ENCODE data around the gene CD72.
"Not testable (repeated sequence)": the region's sequence is repeated elsewhere in the genome, so short reads cannot be mapped to it uniquely, and the experiment has no call there.

The CD72 gene

GRCh38 chr9:35615981-35616680 is 2.1 kb downstream of the CD72 start:
- DNase-seq = no peak

DNA sequence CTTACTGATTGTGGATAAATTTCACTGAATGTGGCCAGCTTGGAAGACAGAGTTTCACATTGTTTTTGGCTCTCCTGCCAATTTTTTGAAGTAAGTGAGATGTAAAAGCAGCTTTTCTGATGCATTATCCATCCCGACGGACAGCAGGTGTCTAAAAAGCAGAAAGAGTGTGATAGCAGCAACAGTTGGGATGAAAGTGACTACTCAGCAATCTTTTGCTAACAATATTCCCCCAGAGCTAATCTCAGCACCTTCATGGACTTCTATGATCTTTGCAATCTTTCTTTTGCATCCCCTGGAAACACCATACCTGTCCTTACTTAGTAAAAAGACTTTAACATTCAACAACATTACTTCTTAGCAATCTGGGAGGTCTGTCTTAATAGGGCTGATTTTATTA is 5.4 kb downstream of the CD72 start:
- no peak for DNase-seq

GRCh38 chr9:35612066-35612465 is 6.1 kb downstream of the CD72 start:
- not testable (repeated sequence) for DNase-seq

DNA sequence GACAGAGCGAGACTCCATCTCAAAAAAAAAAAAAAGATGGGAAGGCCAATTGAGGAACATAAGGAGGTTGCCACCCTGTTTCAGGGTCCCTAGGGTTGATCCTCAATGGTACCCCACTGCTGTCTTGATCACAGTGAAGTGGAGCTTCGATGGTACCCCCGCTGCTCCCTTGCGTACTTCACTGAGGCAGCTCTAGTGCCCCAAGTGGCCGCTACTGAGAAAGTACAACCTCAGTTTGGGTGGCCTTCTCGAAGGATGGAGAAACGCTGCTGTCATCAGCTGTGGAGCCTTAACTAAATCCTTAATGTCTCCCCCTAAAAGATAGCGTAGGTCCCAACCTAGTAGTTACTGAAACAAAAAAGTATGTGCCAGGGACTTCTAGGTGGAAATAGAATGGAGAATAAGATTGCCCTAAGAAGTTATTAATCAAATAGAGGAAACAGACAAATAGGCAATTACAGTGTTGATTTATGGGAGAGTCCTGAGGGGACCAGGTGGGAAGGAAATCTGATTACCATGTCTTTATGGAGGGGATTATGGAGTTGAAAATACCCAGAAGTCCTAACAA is 6.9 kb downstream of the CD72 start:
- no peak for DNase-seq

DNA sequence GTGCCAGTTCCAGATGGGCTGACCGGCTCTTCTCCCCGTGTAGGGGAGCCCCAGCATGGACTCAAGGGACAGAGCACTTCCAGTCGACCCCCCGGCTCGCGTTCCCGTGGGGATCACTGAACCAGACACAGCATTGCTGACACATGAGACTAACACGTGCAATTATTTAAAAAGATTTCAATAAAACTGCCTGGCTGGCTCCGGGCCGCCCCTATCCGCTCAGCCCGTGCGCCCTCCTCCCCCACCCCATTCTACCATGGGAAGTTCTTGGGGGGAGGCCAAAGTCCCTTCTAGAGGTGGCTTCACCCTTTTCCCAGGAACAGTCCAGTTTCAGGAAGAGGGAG is 8.4 kb downstream of the CD72 start:
- DNase-seq = no peak

- DNase-seq = no peak
Observed at GRCh38 chr9:35609001-35609819, 9.0 kb downstream of the CD72 start.

DNA sequence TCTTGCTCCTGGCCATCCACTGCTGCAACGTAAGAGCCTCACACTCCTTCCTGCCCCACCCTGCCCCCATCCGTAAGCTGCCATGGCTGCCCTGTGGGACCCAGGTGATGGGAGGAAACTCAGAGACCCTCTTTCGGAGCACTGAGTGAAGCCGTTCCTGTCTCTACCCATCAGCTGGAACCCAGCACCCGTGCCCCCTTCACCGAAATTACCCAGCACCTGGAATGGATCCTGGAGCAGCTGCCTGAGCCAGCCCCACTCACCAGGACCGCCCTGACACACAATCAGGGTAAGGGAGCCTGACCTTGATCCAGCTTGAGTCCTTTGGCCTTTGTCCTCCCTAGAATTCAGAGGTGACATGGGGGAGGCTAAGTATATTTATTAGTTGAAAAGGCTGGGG is 10.0 kb downstream of the CD72 start:
- no peak for DNase-seq

- DNase-seq = no peak
Observed at GRCh38 chr9:35606726-35607125, 11.5 kb downstream of the CD72 start.

- no peak for DNase-seq
Observed at GRCh38 chr9:35606138-35606504, 12.1 kb downstream of the CD72 start.

- no peak for DNase-seq
Observed at GRCh38 chr9:35605351-35606137, 12.7 kb downstream of the CD72 start.

DNA sequence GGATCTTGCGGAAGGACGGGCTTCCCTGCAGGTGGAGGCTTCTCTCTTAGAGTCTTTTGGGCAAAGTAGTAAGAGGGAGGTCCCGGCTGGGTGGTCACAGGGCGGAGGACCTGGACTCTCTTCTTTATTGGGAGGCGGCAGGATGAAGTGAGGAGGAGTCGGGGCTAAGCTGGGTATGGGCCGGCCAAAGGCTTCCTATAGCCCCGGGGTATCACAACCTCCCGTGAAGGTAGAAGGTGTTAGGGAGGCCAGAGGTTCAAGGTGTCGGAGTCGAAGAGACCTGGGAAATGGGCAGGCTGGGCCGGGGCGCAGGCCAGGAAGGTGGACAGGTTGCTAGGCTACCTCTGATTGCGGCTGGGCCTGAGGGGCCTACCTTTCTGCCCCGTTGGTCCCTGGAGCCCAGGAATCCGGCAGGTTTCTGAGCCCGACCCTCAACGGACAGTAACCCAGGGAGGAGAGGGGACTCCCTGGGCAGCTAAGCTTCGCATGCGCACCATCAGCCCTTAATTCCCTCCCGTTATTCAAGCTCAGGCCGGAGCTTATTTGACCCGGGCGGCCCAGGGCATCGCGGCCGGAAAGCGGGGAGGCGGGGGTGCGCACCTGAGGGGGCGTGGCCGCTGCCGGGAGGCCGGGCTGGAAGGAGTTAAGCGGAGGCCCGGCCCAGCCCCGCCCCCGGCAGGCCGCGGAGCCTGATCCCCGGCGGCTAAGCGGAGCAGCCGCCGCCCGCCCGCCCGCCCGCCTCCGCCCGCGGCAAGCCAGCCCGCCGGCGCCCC is 13.4 kb downstream of the CD72 start, which contains the start of gene TESK1:
TESK1 (plus strand) TSS at position 685 of the 773 bp plus-strand sequence. CDS start 358 bp downstream, outside the sequence.
- peak; percentile 63 for DNase-seq

- peak; percentile 98 for DNase-seq
Observed at GRCh38 chr9:35603986-35604577, 14.1 kb downstream of the CD72 start.

GRCh38 chr9:35603506-35603985 is 14.7 kb downstream of the CD72 start:
- no peak for DNase-seq

DNA sequence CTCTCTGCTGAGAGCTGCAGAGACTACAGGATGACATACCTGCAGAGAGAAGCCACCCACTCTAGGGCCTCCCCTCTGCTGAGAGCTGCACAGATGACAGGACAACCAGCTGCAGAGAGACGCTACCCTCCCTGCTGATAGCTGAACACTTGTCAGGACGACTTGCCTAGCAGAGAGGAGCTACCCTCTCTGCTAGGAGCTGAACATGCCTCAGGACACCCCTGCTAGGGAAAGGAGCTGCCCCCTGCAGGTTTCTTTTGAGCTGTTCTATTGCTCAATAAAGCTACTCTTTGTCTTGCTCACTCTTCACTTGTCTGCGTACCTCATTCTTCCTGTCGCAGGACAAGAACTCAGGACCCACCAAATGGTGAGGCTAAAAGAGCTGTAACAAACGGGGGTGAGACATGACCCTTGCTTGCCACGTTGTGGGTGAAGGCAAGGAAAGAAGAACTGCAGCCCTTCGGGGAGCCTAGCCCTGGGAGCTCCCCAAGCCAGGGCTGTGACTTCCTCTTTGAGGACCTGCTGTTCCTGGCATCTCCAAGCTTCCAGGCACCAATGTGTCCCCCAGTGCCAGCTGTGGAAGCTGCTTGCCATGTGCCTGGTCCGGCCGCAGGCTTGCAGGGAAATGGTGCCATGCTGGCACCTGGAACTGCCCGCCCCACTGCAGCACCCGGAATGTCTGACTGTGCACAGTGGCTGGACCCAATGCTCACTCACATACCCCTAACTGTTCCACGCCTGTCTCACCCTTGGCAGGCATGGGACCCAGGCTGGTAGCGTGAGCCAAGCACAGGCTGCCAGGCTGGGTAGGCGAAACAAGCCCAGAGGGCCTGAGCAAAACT is 18.2 kb downstream of the CD72 start:
- no peak for DNase-seq

- DNase-seq = no peak
Observed at GRCh38 chr9:35598866-35599590, 19.2 kb downstream of the CD72 start.

DNA sequence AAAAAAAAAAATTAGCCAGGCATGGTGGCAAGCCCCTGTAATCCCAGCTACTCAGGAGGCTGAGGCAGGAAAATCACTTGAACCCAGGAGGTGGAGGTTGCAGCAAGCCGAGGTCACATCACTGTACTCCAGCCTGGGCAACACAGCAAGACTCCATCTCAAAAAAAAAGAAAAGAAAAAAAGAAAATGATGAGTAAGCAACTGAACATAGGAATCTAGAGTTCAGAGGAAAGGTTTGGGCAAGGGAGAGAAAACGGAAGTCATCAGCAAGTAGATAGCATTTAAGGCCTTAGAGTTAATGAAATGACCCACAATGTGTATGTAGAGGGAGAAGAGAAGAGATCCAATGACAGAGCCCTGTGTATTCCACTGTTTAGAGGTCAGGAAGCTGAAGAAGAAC is 21.3 kb downstream of the CD72 start:
- DNase-seq = not testable (repeated sequence)

- no peak for DNase-seq
Observed at GRCh38 chr9:35594471-35594870, 23.7 kb downstream of the CD72 start.

DNA sequence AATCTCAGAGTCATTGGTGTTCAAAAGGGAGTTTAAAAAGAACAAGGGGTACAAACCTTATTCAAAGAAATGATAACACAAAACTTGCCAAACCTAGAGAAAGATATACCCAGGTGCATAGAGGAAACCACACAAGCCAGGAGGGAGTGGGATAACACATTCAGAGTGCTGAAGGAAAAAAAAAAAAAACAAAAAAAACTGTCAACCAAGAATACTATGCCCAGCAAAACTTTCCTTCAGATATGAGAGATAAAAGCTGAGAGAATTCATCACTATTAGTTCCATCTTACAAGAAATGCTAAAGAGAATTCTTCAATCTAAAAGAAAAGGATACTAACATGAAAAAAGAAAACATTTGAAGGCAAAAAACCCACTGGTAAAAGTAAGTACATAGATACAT is 24.6 kb downstream of the CD72 start:
- DNase-seq = no peak

DNA sequence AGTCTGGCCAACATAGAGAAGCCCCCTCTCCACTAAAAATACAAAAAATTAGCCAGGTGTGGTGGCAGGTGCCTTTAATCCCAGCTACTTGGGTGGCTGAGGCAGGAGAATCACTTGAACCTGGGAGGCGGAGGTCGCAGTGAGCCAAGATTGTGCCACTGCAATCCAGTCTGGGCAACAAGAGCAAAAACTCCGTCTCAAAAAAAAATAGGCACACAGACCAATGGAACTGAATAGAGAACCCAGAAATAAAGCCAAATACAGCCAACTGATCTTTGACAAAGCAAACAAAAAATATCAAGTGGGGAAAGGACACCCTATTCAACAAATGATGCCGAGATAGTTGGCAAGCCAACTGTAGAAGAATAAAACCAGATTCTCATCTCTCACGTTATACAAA is 29.7 kb downstream of the CD72 start:
- not testable (repeated sequence) for DNase-seq

- not testable (repeated sequence) for DNase-seq
Observed at GRCh38 chr9:35584681-35585080, 33.5 kb downstream of the CD72 start.
